GM23338 (cell line): ENCODE results near the gene SBDS. TPM values are rescaled to one million over a fixed set of nuclear protein-coding genes. Genes with fewer than 3 reads are reported as not detected.

ENCODE experiments used
- ATAC-seq: fragments of 200-7000 bp; cut with Tn5 transposase; 3 replicates; pipeline ENCODE4 v1.9.1; 2020
- DNase-seq: peaks from one replicate; pipeline ENCODE4 v3.0.0-alpha.2; 2015; ENCODE audit warnings: low spot score
- H2AFZ ChIP-seq: fragments of 200-600 bp; sonication (generic); 2 replicates; pipeline ENCODE4 v1.8.0; 2016; ENCODE audit warnings: antibody characterized with exemption, mild to moderate bottlenecking, moderate library complexity
- H3F3A ChIP-seq: fragments of 200-600 bp; sonication (generic); replicated peaks from 2 replicates; pipeline ENCODE4 v1.8.0; 2017; ENCODE audit warnings: antibody characterized with exemption, mixed run types, low read depth
- H3K27ac ChIP-seq: fragments of 200-600 bp; sonication (generic); 2 replicates; pipeline ENCODE4 v1.6.1; 2016; ENCODE audit warnings: low read depth
- H3K27me3 ChIP-seq: fragments of 200-600 bp; sonication (generic); 2 replicates; pipeline ENCODE4 v1.8.0; 2016; ENCODE audit warnings: mild to moderate bottlenecking, mixed run types, moderate library complexity; ENCODE audit not compliant: insufficient read depth
- H3K36me3 ChIP-seq: fragments of 200-600 bp; sonication (generic); 2 replicates; pipeline ENCODE4 v1.8.0; 2016; ENCODE audit warnings: mild to moderate bottlenecking; ENCODE audit not compliant: insufficient read depth
- H3K4me1 ChIP-seq: fragments of 200-600 bp; sonication (generic); 2 replicates; pipeline ENCODE4 v1.8.0; 2016; ENCODE audit warnings: mild to moderate bottlenecking, moderate library complexity; ENCODE audit not compliant: insufficient read depth
- H3K4me2 ChIP-seq: fragments of 200-600 bp; sonication (generic); 2 replicates; pipeline ENCODE4 v1.7.1; 2017; ENCODE audit warnings: mixed run types
- H3K4me3 ChIP-seq: fragments of 200-600 bp; sonication (generic); 2 replicates; pipeline ENCODE4 v1.6.1; 2016; ENCODE audit warnings: mixed run types
- H3K79me2 ChIP-seq: fragments of 200-600 bp; sonication (generic); replicated peaks from 2 replicates; pipeline ENCODE4 v1.8.0; 2017; ENCODE audit warnings: mild to moderate bottlenecking; ENCODE audit not compliant: insufficient read depth
- H3K9me2 ChIP-seq: fragments of 200-600 bp; sonication (generic); 2 replicates; pipeline ENCODE4 v1.8.0; 2017; ENCODE audit not compliant: insufficient read depth
- H4K20me1 ChIP-seq: fragments of 200-600 bp; sonication (generic); replicated peaks from 2 replicates; pipeline ENCODE4 v1.8.0; 2017; ENCODE audit warnings: mild to moderate bottlenecking; ENCODE audit not compliant: insufficient read depth
- H3K27ac Mint-ChIP-seq: 2 replicates; pipeline ENCODE4 v1.8.0; 2020; ENCODE audit warnings: inconsistent platforms, mild to moderate bottlenecking, moderate library complexity, mixed read lengths
- H3K27me3 Mint-ChIP-seq: 3 replicates; pipeline ENCODE4 v1.8.0; 2022; ENCODE audit warnings: low read depth, mild to moderate bottlenecking, moderate library complexity, mixed read lengths, inconsistent platforms; ENCODE audit not compliant: insufficient read depth, poor library complexity
- H3K36me3 Mint-ChIP-seq: 3 replicates; pipeline ENCODE4 v1.8.0; 2021; ENCODE audit warnings: low read depth, mild to moderate bottlenecking, inconsistent platforms, moderate library complexity, mixed read lengths
- H3K4me1 Mint-ChIP-seq: 3 replicates; pipeline ENCODE4 v1.8.0; 2020; ENCODE audit warnings: mild to moderate bottlenecking, inconsistent platforms, mixed read lengths
- H3K4me3 Mint-ChIP-seq: 3 replicates; pipeline ENCODE4 v1.8.0; 2021; ENCODE audit warnings: moderate library complexity, mild to moderate bottlenecking, inconsistent platforms, mixed read lengths
- H3K9me3 Mint-ChIP-seq: 3 replicates; pipeline ENCODE4 v1.8.0; 2020; ENCODE audit warnings: moderate library complexity, mild to moderate bottlenecking, inconsistent platforms, mixed read lengths
- CTCF ChIP-seq, 2 experiments: fragments of 200-600 bp in 1 of 2; sonication (generic) in 1 of 2; conservative IDR thresholded peaks; 2 replicates each; pipeline versions ENCODE4 v1.5.1 to v1.6.1; 2016 to 2017; ENCODE audit warnings: antibody characterized with exemption in 2 of 2, low read depth in 2 of 2, mild to moderate bottlenecking in 2 of 2, moderate library complexity in 1 of 2
- EZH2 ChIP-seq: fragments of 200-600 bp; sonication (generic); IDR thresholded peaks from one replicate; pipeline ENCODE4 v1.8.0; 2017; ENCODE audit warnings: antibody characterized with exemption, mild to moderate bottlenecking, low read depth; ENCODE audit not compliant: unreplicated experiment
- EZH2phosphoT487 ChIP-seq: fragments of 200-600 bp; sonication (generic); IDR thresholded peaks from one replicate; pipeline ENCODE4 v1.8.1; 2018; ENCODE audit warnings: antibody characterized with exemption; ENCODE audit not compliant: unreplicated experiment
- JUNB ChIP-seq: IDR thresholded peaks from one replicate; pipeline ENCODE4 v1.6.1; 2016; ENCODE audit warnings: antibody characterized with exemption; ENCODE audit not compliant: unreplicated experiment
- NANOG ChIP-seq: IDR thresholded peaks from 2 replicates; pipeline ENCODE4 v1.6.1; 2016; ENCODE audit warnings: antibody characterized with exemption, borderline replicate concordance
- POLR2AphosphoS5 ChIP-seq: IDR thresholded peaks from 2 replicates; pipeline ENCODE4 v1.6.1; 2016; ENCODE audit warnings: antibody characterized with exemption, low read depth
- ZNF114 ChIP-seq: fragments of 250-450 bp; sonication (Bioruptor Pico); IDR thresholded peaks from 2 replicates; pipeline ENCODE4 v1.5.0; 2020; ENCODE audit warnings: mild to moderate bottlenecking, moderate library complexity
- ZNF331 ChIP-seq: fragments of 250-450 bp; sonication (Bioruptor Pico); IDR thresholded peaks from 2 replicates; pipeline ENCODE4 v1.5.0; 2020; ENCODE audit warnings: low read depth, mild to moderate bottlenecking, moderate library complexity
- ZNF462 ChIP-seq: fragments of 250-450 bp; sonication (Bioruptor Pico); IDR thresholded peaks from 2 replicates; pipeline ENCODE4 v1.5.0; 2020; ENCODE audit warnings: mild to moderate bottlenecking, moderate library complexity
- polyA plus RNA-seq: library from polyadenylated mRNA; unstranded; fragments of >200 nt; fragmentation: Nextera tagmentation; extraction: Ambion mirVana; gene quantifications from 2 replicates; pipeline ENCODE4 v1.2.1, GENCODE V29; 2016
- total RNA-seq: library from RNA; depleted of rRNA; stranded (reverse); fragments of >200 nt; shearing (Covaris generic); gene quantifications from 2 replicates; pipeline ENCODE4 v1.2.3, GENCODE V29; 2014

Gene SBDS
- total and polyA plus RNA-seq, 2 experiments from 2014 or later = 20.5 to 34.4 TPM

- TF ChIP-seq CTCF (conservative IDR thresholded peaks at IDR 0.05; ENCODE audit: low read depth in 2 of 2) (no peak), ZNF331 (CRISPR knock-in tag) (no peak), EZH2phosphoT487 (no peak), ZNF114 (CRISPR knock-in tag) (no peak), POLR2AphosphoS5 (no peak), NANOG (no peak)
Measured at GRCh38 chr7:66960192-66960591, 35.2 kb downstream of the SBDS start (continued).

DNA sequence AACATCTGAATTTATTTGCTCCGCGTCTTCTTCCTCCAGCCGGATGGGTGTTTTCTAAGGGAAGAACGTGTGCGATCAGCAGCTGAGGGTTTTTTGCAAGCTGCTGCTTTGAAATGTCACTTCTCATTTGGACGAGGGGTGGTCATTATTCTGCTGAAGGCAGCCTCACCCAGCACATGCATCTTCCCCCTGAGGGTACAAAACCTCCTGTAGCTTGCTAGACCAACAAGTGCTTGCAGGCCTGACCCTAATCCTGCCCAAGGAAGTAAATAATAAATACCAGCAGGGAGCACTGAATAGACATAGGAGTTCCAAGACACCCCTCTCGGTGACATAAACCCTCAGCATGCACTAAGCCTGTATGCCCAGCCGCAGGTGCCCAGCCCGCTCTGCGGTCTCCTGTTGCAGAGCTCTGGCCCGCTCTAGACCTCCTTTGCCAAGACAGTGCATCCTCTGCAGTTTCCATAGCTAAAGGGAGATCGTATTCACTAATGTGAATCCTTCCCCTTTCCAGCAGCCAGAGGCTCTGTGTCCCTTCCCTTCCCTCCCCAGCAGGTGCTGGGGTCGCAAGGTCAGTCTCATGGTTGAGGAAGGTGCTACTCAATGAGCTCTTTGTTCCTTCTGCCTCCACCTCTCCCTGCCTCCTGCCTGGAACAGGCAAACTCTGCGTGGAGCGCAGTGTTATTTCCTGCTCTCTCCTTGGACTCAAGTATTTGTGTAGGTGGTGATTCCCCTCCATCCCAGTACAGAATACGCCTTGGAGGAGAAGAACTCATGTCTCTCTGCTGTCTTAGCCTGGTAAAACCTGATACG, 36.6 kb downstream of the SBDS start:
- ATAC-seq (peak; percentile 45; the same call in 2 of the 3 replicates), DNase-seq (no peak)
- no peak overlapping the region for H3K27ac Mint-ChIP-seq
- H3K36me3 ChIP-seq = peaks cover 10% of the 10 kb centered on the region
- H3K36me3 Mint-ChIP-seq = peaks cover 34% of the 10 kb centered on the region; the same call in 2 of the 3 replicates
- no peak overlapping the region for H3K4me2 ChIP-seq
- H3K9me2 ChIP-seq = no peaks in the 10 kb centered on the region
- H3K4me1 ChIP-seq = no peaks in the 10 kb centered on the region
- peaks cover 4% of the 10 kb centered on the region for H3K27me3 Mint-ChIP-seq
- H4K20me1 ChIP-seq = no peaks in the 10 kb centered on the region
- H3F3A ChIP-seq = no peaks in the 10 kb centered on the region; the same call in 1 of the 2 replicates
- no peak overlapping the region for H3K27ac ChIP-seq
- peaks cover 2% of the 10 kb centered on the region; the same call in 1 of the 3 replicates for H3K4me1 Mint-ChIP-seq
- H3K27me3 ChIP-seq = no peaks in the 10 kb centered on the region
- no peak overlapping the region for H3K4me3 Mint-ChIP-seq
- H3K4me3 ChIP-seq = no peak overlapping the region
- H2AFZ ChIP-seq = no peak overlapping the region
- no peaks in the 10 kb centered on the region for H3K79me2 ChIP-seq
- no peak for TF ChIP-seq JUNB
- no peak for TF ChIP-seq ZNF114 (CRISPR knock-in tag)
- no peak for TF ChIP-seq ZNF331 (CRISPR knock-in tag)
- TF ChIP-seq ZNF462 (CRISPR knock-in tag) = no peak
- TF ChIP-seq EZH2 = no peak
- H3K9me3 Mint-ChIP-seq = no peaks in the 10 kb centered on the region; the same call in 2 of the 3 replicates
